HT1080 (cell line): Measurements from ENCODE around the gene NPIPA1. TPM values are rescaled to one million over a fixed set of nuclear protein-coding genes. Genes with fewer than 3 reads are reported as not detected.
"Not testable (repeated sequence)": the region's sequence is repeated elsewhere in the genome, so short reads cannot be mapped to it uniquely, and the experiment has no call there.

Source experiments
- DNase-seq: peaks from one replicate; pipeline ENCODE4 v3.0.0-alpha.2; 2015; ENCODE audit warnings: low read depth
- small RNA-seq: library from RNA; depleted of rRNA; stranded (forward); fragments of <200 nt; gene quantifications from one replicate; pipeline ENCODE3, GENCODE V24; 2014
- total RNA-seq: library from RNA; depleted of rRNA; stranded (reverse); fragments of >200 nt; shearing (Covaris generic); gene quantifications from 2 replicates; pipeline ENCODE4 v1.2.3, GENCODE V29; 2014; rRNA removed

NPIPA1 gene
- total RNA-seq, 1 experiment from 2014 or later = 16.3 TPM

GRCh38 chr16:14976971-14977736 is 39.9 kb downstream of the NPIPA1 start:
- not testable (repeated sequence) for DNase-seq

GRCh38 chr16:14978281-14978680 is 41.0 kb downstream of the NPIPA1 start:
- not testable (repeated sequence) for DNase-seq

- not testable (repeated sequence) for DNase-seq
Measured at GRCh38 chr16:14978908-14979307, 41.7 kb downstream of the NPIPA1 start.

- not testable (repeated sequence) for DNase-seq
Measured at GRCh38 chr16:14981234-14981633, 44.0 kb downstream of the NPIPA1 start.

GRCh38 chr16:14982521-14982920 is 45.3 kb downstream of the NPIPA1 start:
- not testable (repeated sequence) for DNase-seq

- not testable (repeated sequence) for DNase-seq
Measured at GRCh38 chr16:14988092-14988491, 50.8 kb downstream of the NPIPA1 start.

- not testable (repeated sequence) for DNase-seq
Measured at GRCh38 chr16:14988661-14989191, 51.5 kb downstream of the NPIPA1 start.

GRCh38 chr16:14989291-14990281 is 52.3 kb downstream of the NPIPA1 start:
- DNase-seq = not testable (repeated sequence)

- not testable (repeated sequence) for DNase-seq
Measured at GRCh38 chr16:14993277-14994151, 56.3 kb downstream of the NPIPA1 start.

GRCh38 chr16:14996702-14997101 is 59.5 kb downstream of the NPIPA1 start:
- not testable (repeated sequence) for DNase-seq

GRCh38 chr16:14998300-14998699 is 61.1 kb downstream of the NPIPA1 start:
- DNase-seq = not testable (repeated sequence)

- not testable (repeated sequence) for DNase-seq
Measured at GRCh38 chr16:14999845-15000244, 62.6 kb downstream of the NPIPA1 start.

Small RNA genes within 50 kb of the gene (small RNA-seq; reads per million reads assigned to genes)
- gene AC138932.4 (not detected), gene MIR3180-1 (not detected), gene MIR3670-1 (not detected), gene MIR6511A1 (not detected), gene MIR6770-1 (not detected), gene RF00019 (not detected)

Other genes starting within 250 kb of the NPIPA1 start
- not detected in 2 replicates for gene PLA2G10, start 243.1 kb upstream of the NPIPA1 start, total RNA-seq
- 0.82 and 2.6 TPM in 2 replicates for gene NPIPA3, start 234.0 kb upstream of the NPIPA1 start, total RNA-seq
- not detected in 2 replicates for gene NPIPA2, start 194.9 kb upstream of the NPIPA1 start, total RNA-seq
- gene NOMO1, start 103.7 kb upstream of the NPIPA1 start, total RNA-seq = 72.5 and 85.5 TPM in 2 replicates
- 32.4 and 42.1 TPM in 2 replicates for gene PDXDC1, start 37.6 kb downstream of the NPIPA1 start, total RNA-seq
- gene NTAN1, start 118.6 kb downstream of the NPIPA1 start, total RNA-seq = 68.0 and 85.5 TPM in 2 replicates
- 42.2 and 45.4 TPM in 2 replicates for gene RRN3, start 156.8 kb downstream of the NPIPA1 start, total RNA-seq